Hepatocyte (in vitro differentiated cells): ENCODE measurements around the gene OR13C3.

ENCODE experiments used
- CTCF ChIP-seq: fragments of 200-600 bp; sonication (generic); IDR thresholded peaks from 2 replicates; pipeline ENCODE4 v1.5.1; 2016; ENCODE audit warnings: antibody characterized with exemption, mild to moderate bottlenecking; ENCODE audit not compliant: poor library complexity
- EZH2 ChIP-seq: fragments of 200-600 bp; sonication (generic); IDR thresholded peaks from 2 replicates; pipeline ENCODE4 v1.6.1; 2016; ENCODE audit warnings: antibody characterized with exemption, mild to moderate bottlenecking, borderline replicate concordance

GRCh38 chr9:104503440-104503839 is 33.2 kb downstream of the OR13C3 start:
- TF ChIP-seq CTCF (no peak), EZH2 (no peak)
